Tibial artery (tissue), 4 donors: Measurements from ENCODE around the gene PLXNB3.

Experiments used
- DNase-seq, 2 donors: peaks; one replicate each; pipeline ENCODE4 v3.0.0-alpha.2; 2019
- H3K27ac ChIP-seq, 2 donors: fragments of 200-600 bp; sonication (generic) in 1 of 2; 1 replicate in 1 of 2; 2 replicates in 1 of 2; pipeline ENCODE4 v1.5.1; 2018 to 2019; ENCODE audit warnings: mild to moderate bottlenecking in 1 of 2
- H3K27me3 ChIP-seq, 2 donors: fragments of 200-600 bp; sonication (generic) in 1 of 2; one replicate each; pipeline versions ENCODE4 v1.5.1 to v1.6.0; 2016 to 2019
- H3K36me3 ChIP-seq, 3 donors: fragments of 200-600 bp; sonication (generic) in 2 of 3; one replicate each; pipeline ENCODE4 v1.5.1; 2016 to 2019; ENCODE audit warnings: mild to moderate bottlenecking in 2 of 3
- H3K4me1 ChIP-seq, 4 donors: fragments of 200-600 bp; sonication (generic) in 2 of 4; 1 replicate in 3 of 4; 2 replicates in 1 of 4; pipeline ENCODE4 v1.5.1; 2016 to 2019
- H3K4me3 ChIP-seq, 2 donors: fragments of 200-600 bp; sonication (generic) in 1 of 2; 1 replicate in 1 of 2; 2 replicates in 1 of 2; pipeline ENCODE4 v1.5.1; 2018 to 2019; ENCODE audit warnings: mild to moderate bottlenecking in 2 of 2
- H3K9me3 ChIP-seq, 3 donors: fragments of 200-600 bp; sonication (generic) in 1 of 3; one replicate each; pipeline ENCODE4 v1.5.1; 2016 to 2019
- CTCF ChIP-seq, 2 experiments: fragments of 200-600 bp in 1 of 2; fragments of 450-650 bp in 1 of 2; IDR thresholded peaks; one replicate each; pipeline ENCODE4 v1.5.1; 2017 to 2019; ENCODE audit warnings: antibody characterized with exemption in 2 of 2, mild to moderate bottlenecking in 1 of 2, moderate library complexity in 1 of 2
- intact Hi-C: fragments of 100-400 bp; cut with DNase I; formaldehyde crosslinking; loops from one replicate; pipeline ENCODE4 v1.15.0; 2023; ENCODE audit warnings: low total_unique reads

Gene PLXNB3

DNA sequence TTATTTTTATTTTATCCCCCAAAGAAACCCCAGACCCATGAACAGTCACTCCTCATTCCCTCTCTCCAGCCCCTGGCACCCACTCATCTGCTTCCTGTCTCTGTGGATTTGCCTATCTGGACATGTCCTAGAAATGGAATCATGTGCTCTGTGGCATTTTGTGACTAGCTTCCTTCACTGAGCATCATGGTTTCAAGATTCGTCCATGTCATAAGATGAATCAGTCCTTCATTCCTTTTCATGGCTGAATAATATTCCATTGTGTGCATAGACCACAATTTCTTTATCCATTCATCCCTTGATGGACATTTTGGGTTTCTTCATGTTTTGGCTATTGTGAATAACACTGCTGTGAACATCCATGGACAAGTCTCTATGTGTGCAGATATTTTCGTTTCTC, 29.2 kb upstream of the PLXNB3 start:
- intact Hi-C loops, result no loop called here
- Histone ChIP-seq H3K27ac (no peak overlapping the region), H3K27me3 (no peaks in the 10 kb centered on the region), H3K4me1 (no peaks in the 10 kb centered on the region), H3K9me3 (peaks cover 0 to 6% (median 5%) of the 10 kb centered on the region in 3 donors), H3K4me3 (no peak overlapping the region), H3K36me3 (peaks cover 0 to 22% (median 15%) of the 10 kb centered on the region in 3 donors)
- DNase-seq, result no peak
- TF ChIP-seq CTCF (IDR thresholded peaks at IDR 0.05), result no peak

DNA sequence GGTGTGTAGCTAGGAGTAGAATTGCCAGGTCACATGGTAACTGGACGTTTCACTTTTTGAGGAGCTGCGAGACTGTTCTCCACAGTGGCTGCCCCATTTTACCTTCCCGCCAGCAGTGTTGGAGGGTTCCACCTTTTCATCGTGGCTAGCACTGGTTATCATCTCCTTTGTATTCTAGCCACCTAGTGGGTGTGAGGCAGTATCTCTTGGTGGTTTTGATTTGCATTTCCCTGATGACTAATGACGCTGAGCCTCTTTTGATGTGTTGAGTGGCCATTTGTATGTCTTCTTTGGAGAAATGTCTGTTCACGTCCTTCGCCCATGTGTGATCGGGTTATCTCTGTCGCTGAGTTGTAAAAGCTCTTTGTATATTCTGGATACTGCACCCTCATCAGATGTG, 28.8 kb upstream of the PLXNB3 start:
- TF ChIP-seq CTCF (IDR thresholded peaks at IDR 0.05), result no peak
- intact Hi-C loops, result no loop called here
- DNase-seq, result no peak
- no peak overlapping the region for H3K27ac ChIP-seq
- H3K4me1 ChIP-seq, result no peaks in the 10 kb centered on the region
- no peak overlapping the region for H3K4me3 ChIP-seq
- H3K36me3 ChIP-seq, result peaks cover 0 to 22% (median 19%) of the 10 kb centered on the region in 3 donors
- H3K27me3 ChIP-seq, result no peaks in the 10 kb centered on the region
- H3K9me3 ChIP-seq, result peaks cover 0 to 6% (median 5%) of the 10 kb centered on the region in 3 donors

- no peaks in the 10 kb centered on the region for H3K27me3 ChIP-seq
Measured at GRCh38 chrX:153736071-153736820, 27.8 kb upstream of the PLXNB3 start.

GRCh38 chrX:153736871-153737441, 27.1 kb upstream of the PLXNB3 start:
- H3K27ac ChIP-seq, result no peak overlapping the region
- no peak for DNase-seq
- TF ChIP-seq CTCF (IDR thresholded peaks at IDR 0.05), result no peak
- peaks cover 0 to 3% (median under 1%) of the 10 kb centered on the region in 3 donors for H3K9me3 ChIP-seq
- intact Hi-C loops, result no loop called here
- H3K36me3 ChIP-seq, result peaks cover 0 to 22% (median 20%) of the 10 kb centered on the region in 3 donors
- no peaks in the 10 kb centered on the region for H3K4me1 ChIP-seq
- no peaks in the 10 kb centered on the region for H3K27me3 ChIP-seq
- H3K4me3 ChIP-seq, result no peak overlapping the region

More at GRCh38 chrX:153736071-153736820, 27.8 kb upstream of the PLXNB3 start:
- H3K4me1 ChIP-seq, result no peaks in the 10 kb centered on the region
- H3K27ac ChIP-seq, result no peak overlapping the region
- peaks cover 0 to 22% (median 20%) of the 10 kb centered on the region in 3 donors for H3K36me3 ChIP-seq
- no peak for TF ChIP-seq CTCF (IDR thresholded peaks at IDR 0.05)
- no peak for DNase-seq
- H3K4me3 ChIP-seq, result no peak overlapping the region
- intact Hi-C loops, result no loop called here
- peaks cover 0 to 6% (median 5%) of the 10 kb centered on the region in 3 donors for H3K9me3 ChIP-seq

- no peak for TF ChIP-seq CTCF (IDR thresholded peaks at IDR 0.05)
- Histone ChIP-seq H3K4me1 (peaks cover 0 to 4% (median under 1%) of the 10 kb centered on the region in 4 donors), H3K4me3 (no peak overlapping the region), H3K36me3 (peaks cover 0 to 20% (median 17%) of the 10 kb centered on the region in 3 donors), H3K27me3 (no peaks in the 10 kb centered on the region), H3K9me3 (no peaks in the 10 kb centered on the region), H3K27ac (no peak overlapping the region)
- intact Hi-C loops, result no loop called here
- DNase-seq, result no peak
Measured at GRCh38 chrX:153738056-153738605, 25.9 kb upstream of the PLXNB3 start.
